ENCODE measurements around the gene FBXL12. TPM values are rescaled to one million over a fixed set of nuclear protein-coding genes. Genes with fewer than 3 reads are reported as not detected.
A peak's percentile ranks its signal among the peaks of the same experiment; 100 is the strongest.

FBXL12 gene
- total and polyA plus RNA-seq, 2 of the 4 experiments (the other 2 are of a cell fraction) = 8.1 to 42.6 TPM

- Histone ChIP-seq H3K4ac (ENCODE audit: low read depth, low read length) (peak within 1 kb of the TSS; percentile 89), H3K56ac (ENCODE audit: extremely low read depth, insufficient read depth, low read length) (peak within 1 kb of the TSS; percentile 50), H3K27me3 (ENCODE audit: control insufficient read depth, insufficient read depth, low read length) (no peaks in the 10 kb centered on the region), H3K4me3 (ENCODE audit: insufficient read depth, low read depth, low read length) (peak within 1 kb of the TSS; percentile 74), H2AFZ (replicated peaks; ENCODE audit: low read length, poor library complexity) (peak within 1 kb of the TSS; percentile 93), H2BK120ac (ENCODE audit: low read depth, low read length) (no peak within 1 kb of the TSS), H2BK5ac (ENCODE audit: low read depth, low read length, poor library complexity, severe bottlenecking) (peak within 1 kb of the TSS; percentile 31), H4K5ac (ENCODE audit: low read depth, low read length) (peak within 1 kb of the TSS; percentile 78), H3K14ac (replicated peaks; ENCODE audit: low read depth, low read length) (peak within 1 kb of the TSS; percentile 90), H4K8ac (ENCODE audit: low read depth in 2 of 2, low read length in 2 of 2) (peak within 1 kb of the TSS; percentile 2 to 92), H2BK15ac (ENCODE audit: low read depth, low read length) (no peak within 1 kb of the TSS), H2AK9ac (replicated peaks; ENCODE audit: low read depth, low read length, poor library complexity) (peak within 1 kb of the TSS; percentile 91), H3K9me1 (ENCODE audit: insufficient read depth, low read length) (0 out of 2 replicates have a peak, but pooled peaks cover 7% of the 10 kb centered on the region), H3K79me1 (ENCODE audit: low read depth in 1 of 2, low read length in 2 of 2) (peaks cover 24 to 68% of the 10 kb centered on the region in 2 experiments), H4K20me1 (ENCODE audit: insufficient read depth, low read length) (peaks cover 15% of the 10 kb centered on the region; the same call in 1 of the 2 replicates), H2BK20ac (ENCODE audit: low read depth, low read length) (no peak within 1 kb of the TSS), H3K4me1 (ENCODE audit: control insufficient read depth, insufficient read depth, low read length) (peaks cover 2% of the 10 kb centered on the region; the same call in 1 of the 2 replicates), H4K91ac (ENCODE audit: insufficient read depth, low read depth, low read length) (peak within 1 kb of the TSS; percentile 72), H3K9me3 (ENCODE audit: control insufficient read depth, insufficient read depth, low read length) (no peaks in the 10 kb centered on the region), H3K4me2 (ENCODE audit: low read depth, low read length) (peak within 1 kb of the TSS; percentile 99), H3K36me3 (ENCODE audit: control insufficient read depth, insufficient read depth, low read length) (peaks cover 7% of the 10 kb centered on the region), H3K23ac (ENCODE audit: low read depth, low read length) (peak within 1 kb of the TSS; percentile 84), H3K27ac (ENCODE audit: insufficient read depth, low read length) (peak within 1 kb of the TSS; percentile 88), H3K9ac (ENCODE audit: low read depth, low read length) (peak within 1 kb of the TSS; percentile 93), H3K18ac (ENCODE audit: low read depth, low read length) (no peak within 1 kb of the TSS), H2AK5ac (ENCODE audit: low read depth, low read length) (peak within 1 kb of the TSS; percentile 74)
- dilution Hi-C loops (cut with HindIII; ENCODE audit: low sequenced_read_pairs, unreplicated experiment) (no loop called here), intact Hi-C loops (cut with micrococcal nuclease) (no loop called here), in situ Hi-C loops (cut with MboI; ENCODE audit: low sequenced_read_pairs) (no loop called here)
- WGBS, 2 experiments (ENCODE audit: extremely low coverage in 2 of 2, insufficient read length in 1 of 2) = 1% methylated on average over 25 of the region's 62 CpGs; no CpG with 5 or more reads in 1 of the 2 experiments
- ATAC-seq (ENCODE audit: low read depth) (peak; percentile 98), DNase-seq (peak; percentile 76)
- TSS peak; percentile 82 for BruUV-seq (replicated peaks)
- CTCF ChIA-PET = no interaction called here
- 0 out of 2 replicates have a peak, but pooled peaks have one; percentile 43 for TF ChIP-seq USF2 (IDR thresholded peaks at IDR 0.05; ENCODE audit: low read depth, low read length)
- TF ChIP-seq RFX5 (IDR thresholded peaks at IDR 0.05; ENCODE audit: low read depth, low read length) = no peak
- peak; percentile 56; the same call in 1 of the 2 replicates for TF ChIP-seq MXI1 (IDR thresholded peaks at IDR 0.05; ENCODE audit: borderline replicate concordance, low read depth, low read length)
- no peak for TF ChIP-seq RCOR1 (IDR thresholded peaks at IDR 0.05; ENCODE audit: insufficient replicate concordance, low read length)
- TF ChIP-seq CTCF (conservative IDR thresholded peaks at IDR 0.05; ENCODE audit: low read depth, low read length) = no peak
- peak; percentile 31; the same call in 1 of the 2 replicates for TF ChIP-seq MAZ (IDR thresholded peaks at IDR 0.05; ENCODE audit: borderline replicate concordance, low read depth, low read length)
- TF ChIP-seq POLR2A (IDR thresholded peaks at IDR 0.05; ENCODE audit: low read depth, low read length) = peak; percentile 72; the same call in 1 of the 2 replicates
- POLR2A ChIA-PET (ENCODE audit: unreplicated experiment) = interaction anchor here (0.6 kb wide), 1 partner anchor 9 kb away, joined by 4 read pairs; the partner anchor contains the start of gene FBXL12
Observed at GRCh38 chr19:9827289-9828238, 8.7 kb upstream of the FBXL12 start, which contains the start of gene UBL5. Gene UBL5 (plus strand): TSS chr19:9827918. CDS start chr19:9828338, 420 bp downstream.
